ENCODE measurements around the gene TMEM120B. TPM values are rescaled to one million over a fixed set of nuclear protein-coding genes. Genes with fewer than 3 reads are reported as not detected.
A peak's percentile ranks its signal among the peaks of the same experiment; 100 is the strongest.

Gene TMEM120B
- total and polyA plus RNA-seq, 2 experiments from 2014 or later, result 5.5 to 9.5 TPM

DNA sequence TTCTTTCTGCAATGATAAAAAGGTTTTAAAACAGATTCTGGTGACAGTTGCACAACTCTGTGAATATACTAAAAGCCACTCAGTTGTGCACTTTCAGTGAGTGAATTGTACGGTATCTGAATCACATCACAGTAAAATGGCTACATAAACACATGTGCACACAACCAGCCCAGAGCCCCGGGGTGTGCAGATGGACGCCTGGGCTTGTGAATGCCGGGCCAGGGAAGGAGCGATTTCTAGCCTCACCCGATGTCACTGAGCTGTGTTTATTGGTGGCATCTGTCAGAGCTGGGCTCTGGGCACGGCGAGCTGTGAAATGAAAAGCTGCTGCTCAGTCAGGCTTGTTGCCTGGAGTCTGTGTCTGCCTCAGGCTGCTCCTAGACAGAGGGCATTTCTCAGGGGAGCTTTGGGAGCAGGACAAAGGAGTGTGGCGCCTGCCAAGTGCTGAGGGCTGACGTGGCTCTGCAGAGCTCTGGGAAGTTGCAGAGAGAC is 55.0 kb downstream of the TMEM120B start:
- no peaks in the 10 kb centered on the region for H4K20me1 ChIP-seq (ENCODE audit: insufficient read depth, poor library complexity, severe bottlenecking)
- H3K27me3 ChIP-seq, result no peaks in the 10 kb centered on the region
- no peak overlapping the region for H2AFZ ChIP-seq
- no peak overlapping the region for H3K4me2 ChIP-seq
- DNase-seq (ENCODE audit: low spot score), result no peak
- no peak overlapping the region for H3K4me3 ChIP-seq
- TF ChIP-seq EZH2phosphoT487 (IDR thresholded peaks at IDR 0.05; ENCODE audit: low read depth, severe bottlenecking, unreplicated experiment) (no peak), EZH2 (IDR thresholded peaks at IDR 0.05; ENCODE audit: borderline replicate concordance) (no peak)
- TF ChIP-seq, protein P1, sequence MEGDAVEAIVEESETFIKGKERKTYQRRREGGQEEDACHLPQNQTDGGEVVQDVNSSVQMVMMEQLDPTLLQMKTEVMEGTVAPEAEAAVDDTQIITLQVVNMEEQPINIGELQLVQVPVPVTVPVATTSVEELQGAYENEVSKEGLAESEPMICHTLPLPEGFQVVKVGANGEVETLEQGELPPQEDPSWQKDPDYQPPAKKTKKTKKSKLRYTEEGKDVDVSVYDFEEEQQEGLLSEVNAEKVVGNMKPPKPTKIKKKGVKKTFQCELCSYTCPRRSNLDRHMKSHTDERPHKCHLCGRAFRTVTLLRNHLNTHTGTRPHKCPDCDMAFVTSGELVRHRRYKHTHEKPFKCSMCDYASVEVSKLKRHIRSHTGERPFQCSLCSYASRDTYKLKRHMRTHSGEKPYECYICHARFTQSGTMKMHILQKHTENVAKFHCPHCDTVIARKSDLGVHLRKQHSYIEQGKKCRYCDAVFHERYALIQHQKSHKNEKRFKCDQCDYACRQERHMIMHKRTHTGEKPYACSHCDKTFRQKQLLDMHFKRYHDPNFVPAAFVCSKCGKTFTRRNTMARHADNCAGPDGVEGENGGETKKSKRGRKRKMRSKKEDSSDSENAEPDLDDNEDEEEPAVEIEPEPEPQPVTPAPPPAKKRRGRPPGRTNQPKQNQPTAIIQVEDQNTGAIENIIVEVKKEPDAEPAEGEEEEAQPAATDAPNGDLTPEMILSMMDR (IDR thresholded peaks at IDR 0.05; ENCODE audit: poor library complexity), result no peak
- H3K27ac ChIP-seq, result peak overlapping the region; percentile 23
- H3K9me3 ChIP-seq (ENCODE audit: low read depth), result no peaks in the 10 kb centered on the region
- no peaks in the 10 kb centered on the region for H3K9me2 ChIP-seq (replicated peaks; ENCODE audit: insufficient read depth)
- 79% methylated on average over 10 of the region's 10 CpGs for WGBS (ENCODE audit: low lambda C conversion rate, missing lambda C conversion rate)
- no peaks in the 10 kb centered on the region for H3K36me3 ChIP-seq (replicated peaks; ENCODE audit: insufficient read depth, low read depth)
- peaks cover 18% of the 10 kb centered on the region for H3K4me1 ChIP-seq (ENCODE audit: insufficient read depth)
- H3K79me2 ChIP-seq, result no peaks in the 10 kb centered on the region

DNA sequence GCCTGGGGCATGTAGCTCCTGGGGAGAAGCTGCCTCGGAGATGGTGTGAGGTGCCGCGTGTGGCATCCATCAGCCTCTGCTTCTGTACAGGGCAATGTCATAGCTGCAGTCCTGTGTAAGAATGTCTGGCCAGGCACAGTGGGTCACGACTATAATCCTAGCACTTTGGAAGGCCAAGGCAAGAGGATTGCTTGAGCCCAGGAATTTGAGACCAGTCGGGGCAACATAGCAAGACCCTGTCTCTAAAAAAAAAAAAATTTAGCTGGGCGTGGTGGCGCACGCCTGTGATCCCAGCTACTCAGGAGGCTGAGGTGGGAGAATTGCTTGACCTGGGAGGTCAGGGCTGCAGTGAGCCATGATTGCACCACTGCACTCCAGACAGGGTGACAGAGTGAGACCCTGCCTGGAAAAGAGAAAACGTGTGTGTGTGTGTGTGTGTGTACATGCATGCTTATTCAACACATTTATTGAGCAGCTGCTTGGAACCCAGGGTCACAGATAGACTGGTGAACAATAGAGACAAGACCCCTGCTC is 56.8 kb downstream of the TMEM120B start:
- no peak overlapping the region for H3K4me3 ChIP-seq
- H3K4me1 ChIP-seq (ENCODE audit: insufficient read depth), result peaks cover 18% of the 10 kb centered on the region
- H2AFZ ChIP-seq, result no peak overlapping the region
- H3K9me2 ChIP-seq (replicated peaks; ENCODE audit: insufficient read depth), result no peaks in the 10 kb centered on the region
- no peak for DNase-seq (ENCODE audit: low spot score)
- TF ChIP-seq EZH2phosphoT487 (IDR thresholded peaks at IDR 0.05; ENCODE audit: low read depth, severe bottlenecking, unreplicated experiment) (no peak), EZH2 (IDR thresholded peaks at IDR 0.05; ENCODE audit: borderline replicate concordance) (no peak)
- TF ChIP-seq, protein P1 (IDR thresholded peaks at IDR 0.05; ENCODE audit: poor library complexity), result no peak
- no peaks in the 10 kb centered on the region for H3K9me3 ChIP-seq (ENCODE audit: low read depth)
- no peak overlapping the region for H3K4me2 ChIP-seq
- H3K36me3 ChIP-seq (replicated peaks; ENCODE audit: insufficient read depth, low read depth), result no peaks in the 10 kb centered on the region
- WGBS (ENCODE audit: low lambda C conversion rate, missing lambda C conversion rate), result 91% methylated on average over 9 of the region's 9 CpGs
- no peaks in the 10 kb centered on the region for H3K79me2 ChIP-seq
- H4K20me1 ChIP-seq (ENCODE audit: insufficient read depth, poor library complexity, severe bottlenecking), result no peaks in the 10 kb centered on the region
- H3K27ac ChIP-seq, result peak overlapping the region; percentile 73
- H3K27me3 ChIP-seq, result no peaks in the 10 kb centered on the region

DNA sequence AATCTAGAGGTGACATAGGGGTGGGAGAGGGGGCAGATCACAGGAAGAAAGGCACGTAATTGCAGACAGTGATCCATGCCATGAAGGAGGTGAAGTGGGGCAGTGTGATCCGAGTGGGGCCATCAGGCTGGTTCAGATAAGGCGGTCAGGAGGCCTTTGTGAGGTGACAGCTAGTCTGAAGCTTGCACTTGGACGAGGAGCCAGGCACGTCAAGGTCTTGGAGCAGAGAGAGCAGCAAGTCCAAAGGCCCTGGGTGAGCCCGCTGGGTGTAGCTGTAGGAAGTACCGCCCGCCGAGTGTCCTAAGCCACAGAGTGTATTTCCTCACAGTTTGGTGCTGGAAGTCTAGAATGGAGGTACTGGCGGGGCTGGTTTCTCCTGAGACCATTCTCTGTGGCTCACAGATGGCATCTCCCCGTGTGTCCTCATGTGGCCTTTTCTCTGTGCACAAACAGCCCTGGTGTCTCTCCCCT is 57.3 kb downstream of the TMEM120B start:
- peak; percentile 72 for DNase-seq (ENCODE audit: low spot score)
- Histone ChIP-seq H3K4me2 (peak overlapping the region; percentile 10), H3K27me3 (no peaks in the 10 kb centered on the region), H3K79me2 (no peaks in the 10 kb centered on the region), H3K4me1 (ENCODE audit: insufficient read depth) (peaks cover 18% of the 10 kb centered on the region), H4K20me1 (ENCODE audit: insufficient read depth, poor library complexity, severe bottlenecking) (no peaks in the 10 kb centered on the region), H2AFZ (no peak overlapping the region), H3K4me3 (no peak overlapping the region), H3K9me3 (ENCODE audit: low read depth) (no peaks in the 10 kb centered on the region), H3K36me3 (replicated peaks; ENCODE audit: insufficient read depth, low read depth) (no peaks in the 10 kb centered on the region), H3K9me2 (replicated peaks; ENCODE audit: insufficient read depth) (no peaks in the 10 kb centered on the region), H3K27ac (peak overlapping the region; percentile 73)
- 82% methylated on average over 11 of the region's 11 CpGs for WGBS (ENCODE audit: low lambda C conversion rate, missing lambda C conversion rate)
- TF ChIP-seq, protein P1 (IDR thresholded peaks at IDR 0.05; ENCODE audit: poor library complexity), result no peak
- TF ChIP-seq EZH2phosphoT487 (IDR thresholded peaks at IDR 0.05; ENCODE audit: low read depth, severe bottlenecking, unreplicated experiment) (no peak), EZH2 (IDR thresholded peaks at IDR 0.05; ENCODE audit: borderline replicate concordance) (no peak)
